ENCODE data around the gene UNK. TPM values are rescaled to one million over a fixed set of nuclear protein-coding genes. Genes with fewer than 3 reads are reported as not detected.

The UNK gene
- total and polyA plus RNA-seq, 4 donors, result 15.5 to 72.4 (median 25.7) TPM

DNA sequence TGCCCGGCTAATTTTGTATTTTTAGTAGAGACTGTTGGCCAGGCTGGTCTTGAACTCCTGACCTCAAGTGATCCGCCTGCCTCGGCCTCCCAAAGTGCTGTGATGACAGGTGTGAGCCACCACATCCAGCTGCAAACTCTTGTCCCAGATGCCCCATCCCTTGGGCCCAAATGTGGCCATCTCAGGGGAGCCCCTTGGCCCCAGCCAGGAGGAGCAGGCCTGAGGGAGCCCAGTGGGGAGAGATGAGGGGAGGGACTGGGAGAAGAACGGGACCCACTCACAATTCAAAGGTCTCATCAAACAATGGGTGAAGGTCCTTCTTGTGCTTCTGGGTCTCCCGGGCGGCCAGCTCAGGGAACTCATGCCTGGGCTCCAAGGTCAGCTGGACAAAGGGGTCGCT lies 45.1 kb downstream of the UNK start:
- 89 to 92% methylated on average over 7 of the region's 7 CpGs for WGBS, 2 donors
- no peak overlapping the region for H3K9ac ChIP-seq (ENCODE audit: insufficient read depth in 1 of 2, low read length in 2 of 2)
- TF ChIP-seq, protein P1, sequence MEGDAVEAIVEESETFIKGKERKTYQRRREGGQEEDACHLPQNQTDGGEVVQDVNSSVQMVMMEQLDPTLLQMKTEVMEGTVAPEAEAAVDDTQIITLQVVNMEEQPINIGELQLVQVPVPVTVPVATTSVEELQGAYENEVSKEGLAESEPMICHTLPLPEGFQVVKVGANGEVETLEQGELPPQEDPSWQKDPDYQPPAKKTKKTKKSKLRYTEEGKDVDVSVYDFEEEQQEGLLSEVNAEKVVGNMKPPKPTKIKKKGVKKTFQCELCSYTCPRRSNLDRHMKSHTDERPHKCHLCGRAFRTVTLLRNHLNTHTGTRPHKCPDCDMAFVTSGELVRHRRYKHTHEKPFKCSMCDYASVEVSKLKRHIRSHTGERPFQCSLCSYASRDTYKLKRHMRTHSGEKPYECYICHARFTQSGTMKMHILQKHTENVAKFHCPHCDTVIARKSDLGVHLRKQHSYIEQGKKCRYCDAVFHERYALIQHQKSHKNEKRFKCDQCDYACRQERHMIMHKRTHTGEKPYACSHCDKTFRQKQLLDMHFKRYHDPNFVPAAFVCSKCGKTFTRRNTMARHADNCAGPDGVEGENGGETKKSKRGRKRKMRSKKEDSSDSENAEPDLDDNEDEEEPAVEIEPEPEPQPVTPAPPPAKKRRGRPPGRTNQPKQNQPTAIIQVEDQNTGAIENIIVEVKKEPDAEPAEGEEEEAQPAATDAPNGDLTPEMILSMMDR (IDR thresholded peaks at IDR 0.05; ENCODE audit: control extremely low read depth, extremely low read depth), result no peak
- H3K4me1 ChIP-seq (ENCODE audit: control insufficient read depth in 5 of 5, insufficient read depth in 5 of 5, low read length in 5 of 5), result peaks cover 0 to 18% (median 6%) of the 10 kb centered on the region in 5 donors
- no peak overlapping the region for H3K4me3 ChIP-seq
- H3K27me3 ChIP-seq (ENCODE audit: control insufficient read depth in 3 of 3, insufficient read depth in 3 of 3, low read length in 2 of 3), result no peaks in the 10 kb centered on the region
- peaks cover 0 to 46% (median 2%) of the 10 kb centered on the region in 4 donors for H3K36me3 ChIP-seq (ENCODE audit: control insufficient read depth in 4 of 4, insufficient read depth in 4 of 4, low read length in 4 of 4)
- DNase-seq (no peak), ATAC-seq (ENCODE audit: insufficient read depth, low FRiP score) (no peak)
- no peak overlapping the region for H3K27ac ChIP-seq (ENCODE audit: low read depth in 1 of 2, low read length in 1 of 2)
- no peaks in the 10 kb centered on the region for H3K9me3 ChIP-seq (ENCODE audit: control insufficient read depth in 4 of 4, insufficient read depth in 3 of 4, low read length in 3 of 4)

DNA sequence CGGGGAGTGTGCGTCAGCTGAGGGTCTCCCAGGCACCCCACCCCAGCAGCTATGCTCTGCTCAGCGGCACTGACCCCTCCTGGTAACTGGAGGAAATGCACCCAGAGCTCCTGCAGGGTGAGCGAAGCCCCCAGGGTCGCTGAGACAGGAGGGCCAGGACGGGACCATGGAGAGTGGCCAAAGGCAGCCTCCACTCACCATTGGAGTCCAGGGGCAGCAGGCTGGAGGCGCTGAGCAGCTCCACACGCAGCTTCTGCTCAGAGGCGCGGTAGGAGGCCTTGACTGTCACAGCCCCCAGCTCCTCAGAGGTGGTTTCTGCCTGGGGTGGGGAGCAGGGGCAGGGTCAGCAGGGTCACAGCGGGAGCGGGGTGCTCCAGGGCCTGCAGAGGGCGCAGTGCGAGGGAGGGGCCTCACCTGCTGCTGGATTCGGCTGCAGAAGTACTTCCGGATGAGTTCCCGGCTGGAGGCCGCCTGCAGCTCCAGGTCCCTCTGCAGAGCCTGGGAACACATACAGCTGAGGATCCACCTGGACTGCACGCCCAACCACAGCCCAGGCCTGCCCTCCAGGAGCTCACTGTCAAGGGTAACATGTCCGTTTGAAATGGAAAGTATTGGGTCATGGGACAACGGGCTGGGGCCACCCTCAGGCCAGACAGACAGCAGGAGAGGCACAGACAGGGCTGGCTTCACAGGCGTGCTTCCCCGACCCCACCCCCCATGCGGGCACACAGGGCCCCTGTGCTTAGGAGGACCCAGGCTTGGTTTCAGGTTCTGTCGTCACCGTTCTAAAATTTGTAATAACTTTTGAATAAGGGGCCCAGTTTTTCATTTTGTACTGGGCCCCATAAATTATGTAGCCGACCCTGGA lies 45.8 kb downstream of the UNK start:
- no peak overlapping the region for H3K9ac ChIP-seq (ENCODE audit: insufficient read depth in 1 of 2, low read length in 2 of 2)
- 87 to 88% methylated on average over 23 to 27 of the region's 27 CpGs for WGBS, 2 donors

GRCh38 chr17:75831032-75831571 lies 46.5 kb downstream of the UNK start:
- Histone ChIP-seq H3K4me1 (ENCODE audit: control insufficient read depth in 5 of 5, insufficient read depth in 5 of 5, low read length in 5 of 5) (peaks cover 0 to 25% (median 6%) of the 10 kb centered on the region in 5 donors), H3K27ac (ENCODE audit: low read depth in 1 of 2, low read length in 1 of 2) (no peak overlapping the region), H3K27me3 (ENCODE audit: control insufficient read depth in 3 of 3, insufficient read depth in 3 of 3, low read length in 2 of 3) (no peaks in the 10 kb centered on the region), H3K4me3 (no peak overlapping the region), H3K9ac (ENCODE audit: insufficient read depth in 1 of 2, low read length in 2 of 2) (no peak overlapping the region), H3K36me3 (ENCODE audit: control insufficient read depth in 4 of 4, insufficient read depth in 4 of 4, low read length in 4 of 4) (peaks cover 0 to 47% (median 2%) of the 10 kb centered on the region in 4 donors), H3K9me3 (ENCODE audit: control insufficient read depth in 4 of 4, insufficient read depth in 3 of 4, low read length in 3 of 4) (no peaks in the 10 kb centered on the region)
- TF ChIP-seq, protein P1 (IDR thresholded peaks at IDR 0.05; ENCODE audit: control extremely low read depth, extremely low read depth), result no peak
- WGBS, 2 donors, result 82 to 84% methylated on average over 15 of the region's 15 CpGs
- DNase-seq (no peak), ATAC-seq (ENCODE audit: insufficient read depth, low FRiP score) (no peak)

More for the DNA sequence above, 45.8 kb downstream of the UNK start:
- ATAC-seq (ENCODE audit: insufficient read depth, low FRiP score) (no peak), DNase-seq (no peak)
- Histone ChIP-seq H3K4me3 (no peak overlapping the region), H3K27me3 (ENCODE audit: control insufficient read depth in 3 of 3, insufficient read depth in 3 of 3, low read length in 2 of 3) (no peaks in the 10 kb centered on the region), H3K36me3 (ENCODE audit: control insufficient read depth in 4 of 4, insufficient read depth in 4 of 4, low read length in 4 of 4) (peaks cover 0 to 45% (median 2%) of the 10 kb centered on the region in 4 donors), H3K27ac (ENCODE audit: low read depth in 1 of 2, low read length in 1 of 2) (no peak overlapping the region), H3K4me1 (ENCODE audit: control insufficient read depth in 5 of 5, insufficient read depth in 5 of 5, low read length in 5 of 5) (peaks cover 0 to 22% (median 6%) of the 10 kb centered on the region in 5 donors), H3K9me3 (ENCODE audit: control insufficient read depth in 4 of 4, insufficient read depth in 3 of 4, low read length in 3 of 4) (no peaks in the 10 kb centered on the region)
- TF ChIP-seq, protein P1 (IDR thresholded peaks at IDR 0.05; ENCODE audit: control extremely low read depth, extremely low read depth), result no peak
